Ovary (tissue), 9 donors: ENCODE data around the gene KLHL33. TPM values are rescaled to one million over a fixed set of nuclear protein-coding genes. Genes with fewer than 3 reads are reported as not detected.

Experiments used
- DNase-seq, 5 donors: peaks; one replicate each; pipeline ENCODE4 v3.0.0-alpha.2; 2019 to 2020
- H3K27ac ChIP-seq, 2 donors: fragments of 200-600 bp; one replicate each; pipeline versions ENCODE4 v1.5.1 to v1.8.0; 2019 to 2022
- H3K27me3 ChIP-seq: fragments of 200-600 bp; one replicate; pipeline ENCODE4 v1.8.0; 2022
- H3K36me3 ChIP-seq: fragments of 200-600 bp; sonication (generic); one replicate; pipeline ENCODE4 v1.5.1; 2019
- H3K4me1 ChIP-seq: one replicate; pipeline ENCODE4 v1.8.1; 2013; ENCODE audit warnings: mild to moderate bottlenecking, moderate library complexity; ENCODE audit not compliant: insufficient read depth
- H3K4me3 ChIP-seq: fragments of 200-600 bp; sonication (generic); one replicate; pipeline ENCODE4 v1.5.1; 2017
- H3K9me3 ChIP-seq, 2 donors: fragments of 200-600 bp in 1 of 2; sonication (generic) in 1 of 2; one replicate each; pipeline versions ENCODE4 v1.5.1 to v1.8.1; 2013 to 2019; ENCODE audit warnings: mild to moderate bottlenecking in 1 of 2, moderate library complexity in 1 of 2
- CTCF ChIP-seq, 3 donors: fragments of 450-650 bp in 2 of 3; fragments of 200-600 bp in 1 of 3; IDR thresholded peaks; one replicate each; pipeline versions ENCODE4 v1.5.1 to v1.8.0; 2016 to 2022; ENCODE audit warnings: antibody characterized with exemption in 3 of 3, mild to moderate bottlenecking in 1 of 3
- EP300 ChIP-seq: sonication (generic); formaldehyde crosslinking; IDR thresholded peaks from one replicate; pipeline ENCODE4 v1.6.1; 2017; ENCODE audit warnings: antibody characterized with exemption
- POLR2A ChIP-seq: fragments of 450-650 bp; IDR thresholded peaks from one replicate; pipeline ENCODE4 v1.6.1; 2017; ENCODE audit warnings: antibody characterized with exemption, mild to moderate bottlenecking, moderate library complexity
- WGBS, 3 donors: extraction: QIAGEN DNeasy Blood & Tissue Kit in 1 of 3; methylation state at CpG; one replicate each; pipeline versions ENCODE4 v1.1.5 to v1.1.7; 2013 to 2017; 5-methylcytosine and 5-hydroxymethylcytosine counted together
- intact Hi-C, 4 donors: fragments of 100-400 bp; cut with DNase I; formaldehyde crosslinking; loops; one replicate each; pipeline versions ENCODE4 v1.11.0 to v1.15.1; 2022 to 2023
- polyA plus RNA-seq, 2 donors: library from polyadenylated mRNA; stranded (reverse); fragments of 200-250 nt in 1 of 2; fragments of 350-450 nt in 1 of 2; fragmentation: Illumina TruSeq in 1 of 2; extraction: RNeasy Lipid Tissue Mini Kit (QIAGEN cat#74804) in 1 of 2; gene quantifications; one replicate each; pipeline ENCODE4 v1.2.3, GENCODE V29; 2013 to 2014
- total RNA-seq, 7 donors: library from RNA; depleted of rRNA in 2 of 7; stranded (reverse); fragments of >200 nt in 2 of 7; fragmentation: NEBNext Ultra II Directional in 3 of 7; extraction: Animal tissue kit (Norgen Biotek cat#: 25700) in 3 of 7; gene quantifications; one replicate each; pipeline versions ENCODE4 v1.1.0 to v1.2.4, GENCODE V29; 2016 to 2023
- donor health status: DM: no; HTN: no; CAD: no; lungs with moderate emphysema.
- donor health status: DM: no; HTN: no; CAD: no.
- donor health status: Bipolar disorder and iron deficiency.
- donor health status: DM: yes; HTN: yes; CAD: no.
- donor health status: DM: no; HTN: no; CAD: no.
- donor health status: DM: yes; HTN: yes; CAD: no.

The KLHL33 gene
- total and polyA plus RNA-seq, 9 donors = under 0.01 to 1.2 (median 0.73) TPM

- 93 to 95% (median 95%) methylated on average over 3 of the region's 3 CpGs for WGBS, 3 donors
Measured at GRCh38 chr14:20397511-20397910, 38.5 kb downstream of the KLHL33 start.

GRCh38 chr14:20391505-20391904 lies 44.5 kb downstream of the KLHL33 start:
- Histone ChIP-seq H3K4me3 (no peak overlapping the region), H3K36me3 (peaks cover 4% of the 10 kb centered on the region), H3K27me3 (no peaks in the 10 kb centered on the region), H3K9me3 (no peaks in the 10 kb centered on the region), H3K4me1 (no peaks in the 10 kb centered on the region), H3K27ac (no peak overlapping the region)
- intact Hi-C loops = no loop called here
- TF ChIP-seq EP300 = no peak
- TF ChIP-seq CTCF (IDR thresholded peaks at IDR 0.05) = no peak
- TF ChIP-seq POLR2A = no peak
- 86 to 97% (median 96%) methylated on average over 4 of the region's 4 CpGs for WGBS, 3 donors
- DNase-seq = no peak

More at GRCh38 chr14:20397511-20397910, 38.5 kb downstream of the KLHL33 start:
- intact Hi-C loops = no loop called here
- Histone ChIP-seq H3K27me3 (no peaks in the 10 kb centered on the region), H3K4me3 (no peak overlapping the region), H3K4me1 (no peaks in the 10 kb centered on the region), H3K9me3 (no peaks in the 10 kb centered on the region), H3K36me3 (no peaks in the 10 kb centered on the region), H3K27ac (no peak overlapping the region)
- no peak for TF ChIP-seq POLR2A
- no peak for DNase-seq

- intact Hi-C loops = no loop called here
- no peak for DNase-seq
- no peaks in the 10 kb centered on the region for H3K9me3 ChIP-seq
- H3K36me3 ChIP-seq = peaks cover 4% of the 10 kb centered on the region
- H3K27ac ChIP-seq = no peak overlapping the region
- TF ChIP-seq CTCF (IDR thresholded peaks at IDR 0.05) (no peak), EP300 (no peak), POLR2A (no peak)
- no peak overlapping the region for H3K4me3 ChIP-seq
- 58 to 60% (median 59%) methylated on average over 4 of the region's 4 CpGs for WGBS, 3 donors
- H3K4me1 ChIP-seq = no peaks in the 10 kb centered on the region
- no peaks in the 10 kb centered on the region for H3K27me3 ChIP-seq
Measured at GRCh38 chr14:20388159-20388558, 47.8 kb downstream of the KLHL33 start.

GRCh38 chr14:20387576-20387975 lies 48.4 kb downstream of the KLHL33 start:
- H3K4me1 ChIP-seq = no peaks in the 10 kb centered on the region
- TF ChIP-seq EP300 (no peak), CTCF (IDR thresholded peaks at IDR 0.05) (no peak), POLR2A (no peak)
- 95 to 97% (median 97%) methylated on average over 6 of the region's 6 CpGs for WGBS, 3 donors
- DNase-seq = no peak
- H3K9me3 ChIP-seq = no peaks in the 10 kb centered on the region
- H3K27me3 ChIP-seq = no peaks in the 10 kb centered on the region
- no peak overlapping the region for H3K4me3 ChIP-seq
- H3K36me3 ChIP-seq = peaks cover 4% of the 10 kb centered on the region
- intact Hi-C loops = no loop called here
- H3K27ac ChIP-seq = no peak overlapping the region

GRCh38 chr14:20386276-20386855 lies 49.6 kb downstream of the KLHL33 start:
- H3K27ac ChIP-seq = no peak overlapping the region
- H3K4me1 ChIP-seq = no peaks in the 10 kb centered on the region
- TF ChIP-seq POLR2A (no peak), CTCF (IDR thresholded peaks at IDR 0.05) (no peak), EP300 (no peak)
- no peak overlapping the region for H3K4me3 ChIP-seq
- 91 to 95% (median 92%) methylated on average over 17 of the region's 17 CpGs for WGBS, 3 donors
- H3K9me3 ChIP-seq = no peaks in the 10 kb centered on the region
- no peak for DNase-seq
- H3K36me3 ChIP-seq = peaks cover 4% of the 10 kb centered on the region
- no peaks in the 10 kb centered on the region for H3K27me3 ChIP-seq
- intact Hi-C loops = no loop called here
